ENCODE data around the gene FAM180A.

DNA sequence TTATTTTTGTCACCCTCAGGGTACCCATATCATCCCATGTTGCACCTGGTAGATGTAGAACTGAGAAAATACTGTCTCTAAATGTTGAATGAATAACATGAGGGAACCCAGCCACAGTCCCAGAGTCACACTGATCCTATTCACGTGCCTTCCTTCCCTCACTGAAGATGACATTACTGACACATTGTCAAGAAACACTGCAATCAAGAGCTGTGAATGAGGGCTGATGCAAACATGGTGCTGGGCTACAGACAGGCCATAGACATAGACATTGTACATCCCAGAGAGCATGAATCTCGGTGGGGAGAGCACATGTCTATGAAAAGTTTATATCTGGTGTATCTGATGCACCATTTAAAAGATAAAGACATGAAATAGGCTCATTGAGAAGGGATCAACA is 30.4 kb downstream of the FAM180A start:
- TF ChIP-seq, protein P1, sequence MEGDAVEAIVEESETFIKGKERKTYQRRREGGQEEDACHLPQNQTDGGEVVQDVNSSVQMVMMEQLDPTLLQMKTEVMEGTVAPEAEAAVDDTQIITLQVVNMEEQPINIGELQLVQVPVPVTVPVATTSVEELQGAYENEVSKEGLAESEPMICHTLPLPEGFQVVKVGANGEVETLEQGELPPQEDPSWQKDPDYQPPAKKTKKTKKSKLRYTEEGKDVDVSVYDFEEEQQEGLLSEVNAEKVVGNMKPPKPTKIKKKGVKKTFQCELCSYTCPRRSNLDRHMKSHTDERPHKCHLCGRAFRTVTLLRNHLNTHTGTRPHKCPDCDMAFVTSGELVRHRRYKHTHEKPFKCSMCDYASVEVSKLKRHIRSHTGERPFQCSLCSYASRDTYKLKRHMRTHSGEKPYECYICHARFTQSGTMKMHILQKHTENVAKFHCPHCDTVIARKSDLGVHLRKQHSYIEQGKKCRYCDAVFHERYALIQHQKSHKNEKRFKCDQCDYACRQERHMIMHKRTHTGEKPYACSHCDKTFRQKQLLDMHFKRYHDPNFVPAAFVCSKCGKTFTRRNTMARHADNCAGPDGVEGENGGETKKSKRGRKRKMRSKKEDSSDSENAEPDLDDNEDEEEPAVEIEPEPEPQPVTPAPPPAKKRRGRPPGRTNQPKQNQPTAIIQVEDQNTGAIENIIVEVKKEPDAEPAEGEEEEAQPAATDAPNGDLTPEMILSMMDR (IDR thresholded peaks at IDR 0.05) = no peak
- no peak for TF ChIP-seq POLR2AphosphoS5 (IDR thresholded peaks at IDR 0.05; ENCODE audit: low read depth, low read length)

Measured in Panc1 (cell line).